Hepatocyte (in vitro differentiated cells): ENCODE data around the gene ADAMTS15. TPM values are rescaled to one million over a fixed set of nuclear protein-coding genes. Genes with fewer than 3 reads are reported as not detected.
A peak's percentile ranks its signal among the peaks of the same experiment; 100 is the strongest.

Source experiments
- DNase-seq: peaks from one replicate; pipeline ENCODE4 v3.0.0-alpha.2; 2016; ENCODE audit warnings: low spot score
- H2AFZ ChIP-seq: fragments of 200-600 bp; sonication (generic); 2 replicates; pipeline ENCODE4 v1.6.0; 2016; ENCODE audit warnings: antibody characterized with exemption, mild to moderate bottlenecking
- H3K27ac ChIP-seq: fragments of 200-600 bp; sonication (generic); 2 replicates; pipeline ENCODE4 v1.5.1; 2016; ENCODE audit warnings: mild to moderate bottlenecking
- H3K27me3 ChIP-seq: fragments of 200-600 bp; sonication (generic); 2 replicates; pipeline ENCODE4 v1.6.1; 2016
- H3K36me3 ChIP-seq: fragments of 200-600 bp; sonication (generic); replicated peaks from 2 replicates; pipeline ENCODE4 v1.5.1; 2016; ENCODE audit warnings: low read depth; ENCODE audit not compliant: insufficient read depth
- H3K4me1 ChIP-seq: fragments of 200-600 bp; sonication (generic); 2 replicates; pipeline ENCODE4 v1.5.1; 2016; ENCODE audit warnings: mild to moderate bottlenecking, moderate library complexity; ENCODE audit not compliant: insufficient read depth
- H3K4me2 ChIP-seq: fragments of 200-600 bp; sonication (generic); 2 replicates; pipeline ENCODE4 v1.6.0; 2016
- H3K4me3 ChIP-seq: fragments of 200-600 bp; sonication (generic); 2 replicates; pipeline ENCODE4 v1.5.1; 2016; ENCODE audit warnings: mild to moderate bottlenecking
- H3K79me2 ChIP-seq: fragments of 200-600 bp; sonication (generic); 2 replicates; pipeline ENCODE4 v1.6.0; 2017; ENCODE audit warnings: mild to moderate bottlenecking
- H3K9me2 ChIP-seq: fragments of 200-600 bp; sonication (generic); replicated peaks from 2 replicates; pipeline ENCODE4 v1.6.0; 2017; ENCODE audit warnings: mild to moderate bottlenecking; ENCODE audit not compliant: insufficient read depth
- H3K9me3 ChIP-seq: fragments of 200-600 bp; sonication (generic); 2 replicates; pipeline ENCODE4 v1.5.1; 2016; ENCODE audit warnings: low read depth, mild to moderate bottlenecking
- H4K20me1 ChIP-seq: fragments of 200-600 bp; sonication (generic); 2 replicates; pipeline ENCODE4 v1.6.0; 2016; ENCODE audit warnings: mild to moderate bottlenecking; ENCODE audit not compliant: insufficient read depth, poor library complexity, severe bottlenecking
- EZH2 ChIP-seq: fragments of 200-600 bp; sonication (generic); IDR thresholded peaks from 2 replicates; pipeline ENCODE4 v1.6.1; 2016; ENCODE audit warnings: antibody characterized with exemption, mild to moderate bottlenecking, borderline replicate concordance
- EZH2phosphoT487 ChIP-seq: fragments of 200-600 bp; sonication (generic); IDR thresholded peaks from one replicate; pipeline ENCODE4 v1.6.1; 2018; ENCODE audit warnings: antibody characterized with exemption, mild to moderate bottlenecking, low read depth, moderate library complexity; ENCODE audit not compliant: unreplicated experiment, severe bottlenecking
- WGBS: methylation state at CpG from one replicate; pipeline ENCODE4 v1.1.6; 2016; ENCODE audit warnings: low lambda C conversion rate; ENCODE audit errors: missing lambda C conversion rate; 5-methylcytosine and 5-hydroxymethylcytosine counted together
- polyA plus RNA-seq: library from polyadenylated mRNA; unstranded; fragments of >200 nt; fragmentation: Nextera tagmentation; extraction: Ambion mirVana; gene quantifications from 2 replicates; pipeline ENCODE4 v1.2.1, GENCODE V29; 2016
- total RNA-seq: library from RNA; depleted of rRNA; stranded (reverse); fragments of >200 nt; gene quantifications from 2 replicates; pipeline ENCODE4 v1.2.3, GENCODE V29; 2014
- TF ChIP-seq, protein P1 (sequence below): fragments of 200-600 bp; sonication (generic); IDR thresholded peaks from 2 replicates; pipeline ENCODE4 v1.5.1; 2016; ENCODE audit warnings: antibody characterized with exemption, mild to moderate bottlenecking; ENCODE audit not compliant: poor library complexity

ADAMTS15 gene
- total and polyA plus RNA-seq, 2 experiments from 2014 or later: 4.5 to 14.6 TPM

DNA sequence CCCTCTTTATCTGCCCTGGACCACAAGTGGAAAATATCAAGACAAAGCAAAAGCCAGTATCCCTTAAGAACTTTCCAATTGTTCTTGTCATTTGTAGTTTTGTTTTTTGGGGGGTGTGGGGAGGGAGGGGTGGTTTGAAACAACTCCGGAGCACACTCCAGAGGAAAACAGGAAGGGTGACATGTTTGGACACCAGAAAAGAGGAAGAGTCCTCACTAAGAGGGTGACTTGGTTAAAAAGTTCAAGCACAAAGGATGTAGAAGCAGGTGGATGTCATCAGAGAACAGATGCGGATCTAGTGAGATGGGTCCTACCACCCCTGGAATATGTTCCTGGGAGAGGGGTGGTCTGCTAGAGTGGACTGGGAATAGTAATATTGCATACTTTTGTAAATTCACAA is 45.9 kb upstream of the ADAMTS15 start:
- DNase-seq: no peak
- Histone ChIP-seq H3K4me1 (peaks cover 18% of the 10 kb centered on the region), H2AFZ (no peak overlapping the region), H4K20me1 (no peaks in the 10 kb centered on the region), H3K27me3 (no peaks in the 10 kb centered on the region), H3K79me2 (no peaks in the 10 kb centered on the region), H3K4me3 (no peak overlapping the region), H3K4me2 (no peak overlapping the region), H3K9me3 (no peaks in the 10 kb centered on the region), H3K36me3 (no peaks in the 10 kb centered on the region), H3K9me2 (no peaks in the 10 kb centered on the region), H3K27ac (peak overlapping the region; percentile 39)
- TF ChIP-seq, protein P1, sequence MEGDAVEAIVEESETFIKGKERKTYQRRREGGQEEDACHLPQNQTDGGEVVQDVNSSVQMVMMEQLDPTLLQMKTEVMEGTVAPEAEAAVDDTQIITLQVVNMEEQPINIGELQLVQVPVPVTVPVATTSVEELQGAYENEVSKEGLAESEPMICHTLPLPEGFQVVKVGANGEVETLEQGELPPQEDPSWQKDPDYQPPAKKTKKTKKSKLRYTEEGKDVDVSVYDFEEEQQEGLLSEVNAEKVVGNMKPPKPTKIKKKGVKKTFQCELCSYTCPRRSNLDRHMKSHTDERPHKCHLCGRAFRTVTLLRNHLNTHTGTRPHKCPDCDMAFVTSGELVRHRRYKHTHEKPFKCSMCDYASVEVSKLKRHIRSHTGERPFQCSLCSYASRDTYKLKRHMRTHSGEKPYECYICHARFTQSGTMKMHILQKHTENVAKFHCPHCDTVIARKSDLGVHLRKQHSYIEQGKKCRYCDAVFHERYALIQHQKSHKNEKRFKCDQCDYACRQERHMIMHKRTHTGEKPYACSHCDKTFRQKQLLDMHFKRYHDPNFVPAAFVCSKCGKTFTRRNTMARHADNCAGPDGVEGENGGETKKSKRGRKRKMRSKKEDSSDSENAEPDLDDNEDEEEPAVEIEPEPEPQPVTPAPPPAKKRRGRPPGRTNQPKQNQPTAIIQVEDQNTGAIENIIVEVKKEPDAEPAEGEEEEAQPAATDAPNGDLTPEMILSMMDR: no peak
- TF ChIP-seq EZH2 (no peak), EZH2phosphoT487 (no peak)
- WGBS: 95% methylated on average over 2 of the region's 2 CpGs

- Histone ChIP-seq H3K36me3 (no peaks in the 10 kb centered on the region), H3K9me3 (no peaks in the 10 kb centered on the region), H2AFZ (no peak overlapping the region), H3K9me2 (no peaks in the 10 kb centered on the region), H3K27ac (peak overlapping the region; percentile 39), H4K20me1 (no peaks in the 10 kb centered on the region), H3K4me2 (peak overlapping the region; percentile 43), H3K4me1 (peaks cover 23% of the 10 kb centered on the region), H3K79me2 (no peaks in the 10 kb centered on the region), H3K27me3 (no peaks in the 10 kb centered on the region), H3K4me3 (no peak overlapping the region)
- TF ChIP-seq, protein P1: no peak
- peak; percentile 66 for DNase-seq
- WGBS: 41% methylated on average over 11 of the region's 11 CpGs
These were observed 45.1 kb upstream of the ADAMTS15 start for GRCh38 chr11:130403271-130403804.

- no peaks in the 10 kb centered on the region for H3K9me3 ChIP-seq
- no peak overlapping the region for H2AFZ ChIP-seq
- no peak for DNase-seq
- H3K27ac ChIP-seq: peak overlapping the region; percentile 39
- no peaks in the 10 kb centered on the region for H4K20me1 ChIP-seq
- peak overlapping the region; percentile 43 for H3K4me2 ChIP-seq
- H3K36me3 ChIP-seq: no peaks in the 10 kb centered on the region
- H3K27me3 ChIP-seq: no peaks in the 10 kb centered on the region
- no peaks in the 10 kb centered on the region for H3K79me2 ChIP-seq
- peaks cover 23% of the 10 kb centered on the region for H3K4me1 ChIP-seq
- H3K4me3 ChIP-seq: no peak overlapping the region
- TF ChIP-seq EZH2: no peak
- TF ChIP-seq EZH2phosphoT487: no peak
- TF ChIP-seq, protein P1: no peak
- H3K9me2 ChIP-seq: no peaks in the 10 kb centered on the region
- 82% methylated on average over 3 of the region's 3 CpGs for WGBS
These were observed 44.5 kb upstream of the ADAMTS15 start for GRCh38 chr11:130403967-130404366.

DNA sequence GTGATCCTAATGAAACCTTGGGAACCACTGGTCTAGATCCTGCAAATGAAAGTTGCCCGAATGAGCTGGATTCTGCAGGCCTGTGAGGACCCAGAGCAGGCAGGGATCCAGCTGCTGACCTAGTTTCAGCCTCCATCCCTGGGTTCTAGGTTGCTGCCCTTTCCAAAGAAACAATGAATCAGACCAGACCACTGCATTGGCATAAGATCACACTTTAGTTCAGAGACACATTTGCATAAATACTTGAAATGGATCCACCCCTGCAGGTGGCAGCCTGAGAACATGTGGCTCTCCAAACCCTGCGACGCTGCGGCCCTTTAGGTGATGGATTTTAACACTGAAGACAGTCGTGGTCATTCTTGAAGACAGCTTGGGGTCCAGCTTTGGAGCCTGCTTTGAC is 43.7 kb upstream of the ADAMTS15 start:
- no peak for DNase-seq
- H2AFZ ChIP-seq: no peak overlapping the region
- no peak overlapping the region for H3K4me3 ChIP-seq
- H3K27ac ChIP-seq: no peak overlapping the region
- no peaks in the 10 kb centered on the region for H3K79me2 ChIP-seq
- 88% methylated on average over 5 of the region's 5 CpGs for WGBS
- no peak overlapping the region for H3K4me2 ChIP-seq
- TF ChIP-seq, protein P1: no peak
- TF ChIP-seq EZH2 (no peak), EZH2phosphoT487 (no peak)
- no peaks in the 10 kb centered on the region for H3K9me2 ChIP-seq
- H3K36me3 ChIP-seq: no peaks in the 10 kb centered on the region
- H4K20me1 ChIP-seq: no peaks in the 10 kb centered on the region
- no peaks in the 10 kb centered on the region for H3K9me3 ChIP-seq
- peaks cover 23% of the 10 kb centered on the region for H3K4me1 ChIP-seq
- H3K27me3 ChIP-seq: no peaks in the 10 kb centered on the region
